ENCODE data around the gene ERBIN. TPM values are rescaled to one million over a fixed set of nuclear protein-coding genes. Genes with fewer than 3 reads are reported as not detected.

The ERBIN gene
- total and polyA plus RNA-seq, 9 of the 15 experiments (the other 6 are each of a cell fraction or from before 2014, with no cell fraction given): 11.9 to 72.8 (median 41.7) TPM

- Histone ChIP-seq H3K4me2 (ENCODE audit: insufficient read depth, low read length) (peak overlapping the region; percentile 90), H3K79me2 (ENCODE audit: control insufficient read depth, insufficient read depth, low read length) (peaks cover 91% of the 10 kb centered on the region), H3K4me3 (peak overlapping the region; percentile 90), H3K9me3 (replicated peaks; ENCODE audit: control insufficient read depth, insufficient read depth, low read depth, low read length) (no peaks in the 10 kb centered on the region), H3K9me1 (ENCODE audit: control insufficient read depth, insufficient read depth, low read length) (no peaks in the 10 kb centered on the region), H3K36me3 (ENCODE audit: control insufficient read depth, insufficient read depth, low read length) (peaks cover 16% of the 10 kb centered on the region), H2AFZ (ENCODE audit: low read depth, low read length) (no peak overlapping the region), H3K27ac (ENCODE audit: extremely low read depth, low read depth, low read length) (peak overlapping the region; percentile 97; the same call in 2 of the 3 replicates), H4K20me1 (replicated peaks; ENCODE audit: control insufficient read depth, insufficient read depth, low read length) (peaks cover 9% of the 10 kb centered on the region; the same call in 1 of the 2 replicates), H3K4me1 (replicated peaks in 1 of 2; ENCODE audit: control insufficient read depth in 2 of 2, insufficient read depth in 2 of 2, low read length in 2 of 2) (peaks cover 5 to 16% of the 10 kb centered on the region in 2 experiments; a peak in 4 of 5 replicates), H3K9ac (ENCODE audit: insufficient read depth in 1 of 2, low read depth in 2 of 2, low read length in 2 of 2) (peak overlapping the region in 1 of 2 experiments; percentile 95; a peak in 2 of 4 replicates), H3K27me3 (ENCODE audit: control insufficient read depth in 2 of 2, insufficient read depth in 2 of 2, low read length in 2 of 2) (no peaks in the 10 kb centered on the region)
- FAIRE-seq (no peak), ATAC-seq (no peak), DNase-seq (ENCODE audit: extremely low read depth in 1 of 4, low spot score in 3 of 4) (no peak)
- peak; percentile 77 for TF ChIP-seq ZBTB40 (IDR thresholded peaks at IDR 0.05)
- TF ChIP-seq ZBTB40 (CRISPR knock-in tag; IDR thresholded peaks at IDR 0.05): no peak
- no peak for TF ChIP-seq SMARCA5 (IDR thresholded peaks at IDR 0.05)
- TF ChIP-seq CHD1 (IDR thresholded peaks at IDR 0.05; ENCODE audit: low read length): peak; percentile 51
- WGBS (ENCODE audit: insufficient coverage, low coverage, missing lambda C conversion rate): 5% methylated on average over 3 of the region's 3 CpGs
- no TSS peak for BruUV-seq (replicated peaks)
- intact Hi-C loops (cut with micrococcal nuclease): loop anchor here (5.0 to 10.0 kb wide), 2 partner anchors 207 to 304 kb away; partner anchors contain the start of genes NLN, SGTB, SHLD3 and TRAPPC13
- ChIA-PET CTCF (ENCODE audit: low intra/inter-chr PET ratio) (no interaction called here), POLR2A (interaction anchor here (1.1 kb wide), 1 partner anchor 74 kb away, joined by 3 read pairs; no protein-coding TSS in a partner anchor)
- in situ Hi-C loops (cut with MboI): loop anchor here (5.0 kb wide), 1 partner anchor 103 kb away; no protein-coding TSS in a partner anchor
Measured at GRCh38 chr5:65928860-65929259, 2.5 kb downstream of the ERBIN start.

All from K562 (cell line).